Osteocyte (in vitro differentiated cells): ENCODE measurements around the gene ANTXRL. TPM values are rescaled to one million over a fixed set of nuclear protein-coding genes. Genes with fewer than 3 reads are reported as not detected.

Source experiments
- DNase-seq: peaks from one replicate; pipeline ENCODE4 v3.0.0; 2021; ENCODE audit warnings: mixed read lengths; ENCODE audit not compliant: unreplicated experiment; ENCODE audit errors: extremely low spot score
- H3K27ac Mint-ChIP-seq: one replicate; pipeline ENCODE4 v1.8.0; 2021; ENCODE audit warnings: mild to moderate bottlenecking, mixed read lengths; ENCODE audit not compliant: unreplicated experiment
- H3K27me3 Mint-ChIP-seq: one replicate; pipeline ENCODE4 v1.8.0; 2021; ENCODE audit warnings: mixed read lengths; ENCODE audit not compliant: unreplicated experiment
- H3K36me3 Mint-ChIP-seq: one replicate; pipeline ENCODE4 v1.8.0; 2021; ENCODE audit warnings: mixed read lengths; ENCODE audit not compliant: unreplicated experiment
- H3K4me1 Mint-ChIP-seq: one replicate; pipeline ENCODE4 v1.8.0; 2021; ENCODE audit warnings: mixed read lengths; ENCODE audit not compliant: unreplicated experiment
- H3K4me3 Mint-ChIP-seq: one replicate; pipeline ENCODE4 v1.8.0; 2021; ENCODE audit warnings: mild to moderate bottlenecking, moderate library complexity, mixed read lengths; ENCODE audit not compliant: unreplicated experiment
- H3K9me3 Mint-ChIP-seq: one replicate; pipeline ENCODE4 v1.8.0; 2021; ENCODE audit warnings: mixed read lengths; ENCODE audit not compliant: unreplicated experiment
- total RNA-seq: library from RNA; stranded (reverse); gene quantifications from 2 replicates; pipeline ENCODE4 v1.2.1, GENCODE V29; 2021
- TF ChIP-seq, protein P1 (sequence below): fragments of 200-600 bp; sonication (generic); IDR thresholded peaks from 2 replicates; pipeline ENCODE4 v1.5.0; 2021; ENCODE audit warnings: antibody characterized with exemption, mild to moderate bottlenecking, moderate library complexity

ANTXRL gene
- total RNA-seq, 1 donor from 2014 or later, result not detected

DNA sequence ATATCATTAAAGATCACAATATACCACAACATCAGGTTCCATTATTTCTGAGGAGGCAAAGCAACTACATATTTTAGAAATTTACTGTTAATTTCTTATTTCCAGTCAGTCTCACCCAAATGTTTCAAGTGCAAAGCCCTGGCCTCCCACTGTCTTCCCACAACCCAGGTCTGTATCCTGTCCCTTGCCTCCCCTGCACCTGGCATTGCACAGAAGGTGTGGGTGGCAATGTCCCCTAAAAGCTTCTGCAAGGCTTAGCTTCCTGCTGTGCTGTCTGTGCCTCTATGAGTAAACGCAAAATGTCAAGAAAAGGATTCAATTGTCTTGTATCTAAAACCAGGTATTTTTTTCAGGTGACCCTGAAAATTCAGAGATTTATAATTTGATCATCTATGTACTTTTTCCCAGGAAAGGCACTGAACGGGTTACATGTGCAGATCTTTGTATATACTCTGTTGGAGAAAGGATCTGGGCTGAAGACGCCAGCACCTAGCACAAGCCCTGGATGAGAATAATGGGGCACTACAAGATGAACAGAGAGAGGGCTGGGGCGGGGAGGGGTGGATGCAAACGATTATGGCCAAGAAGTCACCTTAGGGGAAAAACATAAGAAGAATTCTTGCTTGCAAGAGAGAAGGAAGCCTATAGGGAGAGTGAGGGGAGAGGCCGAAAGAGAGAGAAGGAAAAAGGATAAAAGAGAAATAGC, 3.1 kb upstream of the ANTXRL start:
- Mint-ChIP-seq H3K9me3 (no peaks in the 10 kb centered on the region), H3K36me3 (no peaks in the 10 kb centered on the region), H3K27me3 (peaks cover 35% of the 10 kb centered on the region), H3K27ac (peak overlapping the region; percentile 72), H3K4me3 (peak overlapping the region; percentile 84), H3K4me1 (peaks cover 15% of the 10 kb centered on the region)
- peak; percentile 30 for DNase-seq
- TF ChIP-seq, protein P1, sequence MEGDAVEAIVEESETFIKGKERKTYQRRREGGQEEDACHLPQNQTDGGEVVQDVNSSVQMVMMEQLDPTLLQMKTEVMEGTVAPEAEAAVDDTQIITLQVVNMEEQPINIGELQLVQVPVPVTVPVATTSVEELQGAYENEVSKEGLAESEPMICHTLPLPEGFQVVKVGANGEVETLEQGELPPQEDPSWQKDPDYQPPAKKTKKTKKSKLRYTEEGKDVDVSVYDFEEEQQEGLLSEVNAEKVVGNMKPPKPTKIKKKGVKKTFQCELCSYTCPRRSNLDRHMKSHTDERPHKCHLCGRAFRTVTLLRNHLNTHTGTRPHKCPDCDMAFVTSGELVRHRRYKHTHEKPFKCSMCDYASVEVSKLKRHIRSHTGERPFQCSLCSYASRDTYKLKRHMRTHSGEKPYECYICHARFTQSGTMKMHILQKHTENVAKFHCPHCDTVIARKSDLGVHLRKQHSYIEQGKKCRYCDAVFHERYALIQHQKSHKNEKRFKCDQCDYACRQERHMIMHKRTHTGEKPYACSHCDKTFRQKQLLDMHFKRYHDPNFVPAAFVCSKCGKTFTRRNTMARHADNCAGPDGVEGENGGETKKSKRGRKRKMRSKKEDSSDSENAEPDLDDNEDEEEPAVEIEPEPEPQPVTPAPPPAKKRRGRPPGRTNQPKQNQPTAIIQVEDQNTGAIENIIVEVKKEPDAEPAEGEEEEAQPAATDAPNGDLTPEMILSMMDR, result no peak

DNA sequence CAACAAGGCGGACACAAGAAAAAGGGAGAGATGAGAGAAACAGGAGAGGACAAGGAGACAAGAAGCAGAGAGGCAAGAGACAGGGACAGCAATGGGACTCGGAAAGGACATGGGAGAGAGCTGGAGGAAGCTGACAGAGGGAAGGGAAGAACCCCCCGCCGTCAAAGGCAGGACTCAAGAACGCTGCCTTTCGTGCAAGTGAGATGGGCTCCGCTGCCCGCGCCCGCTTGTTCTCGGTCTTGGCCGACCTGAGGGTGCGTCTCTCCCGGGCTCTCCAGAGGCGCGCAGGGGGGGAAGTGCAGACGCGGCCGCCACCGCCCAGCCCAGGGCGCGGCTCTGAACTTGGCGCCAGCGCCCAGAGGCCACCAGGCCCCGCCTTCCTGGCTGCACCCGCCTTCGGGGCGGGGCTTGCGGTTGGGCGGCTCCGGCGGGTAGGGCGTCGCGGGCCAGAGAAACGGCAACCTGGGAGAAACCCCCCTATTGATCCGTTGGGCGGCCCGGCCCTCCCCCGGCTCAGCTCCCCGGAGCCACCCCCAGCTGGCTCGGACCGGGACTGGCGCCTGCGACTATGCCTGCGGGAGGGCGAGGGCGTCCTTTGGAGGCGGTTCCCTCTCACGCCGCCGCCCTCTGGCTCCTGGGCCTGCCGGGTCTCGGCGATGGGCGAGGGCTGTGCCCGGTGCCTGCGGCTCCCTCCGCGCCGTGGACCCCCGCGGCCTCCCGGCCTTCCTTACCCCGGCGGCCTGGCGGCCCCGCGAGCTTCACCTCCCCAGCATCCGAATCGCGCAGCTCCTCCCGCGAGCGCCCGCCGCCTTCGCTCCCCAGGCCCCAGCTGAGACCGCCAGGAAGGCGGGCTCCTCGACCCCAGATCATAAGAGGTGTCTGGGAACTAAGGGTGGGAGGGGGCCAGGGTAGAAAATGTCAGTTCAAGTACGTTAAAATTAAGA, 2.2 kb upstream of the ANTXRL start:
- H3K36me3 Mint-ChIP-seq, result no peaks in the 10 kb centered on the region
- DNase-seq, result peak; percentile 90
- peaks cover 30% of the 10 kb centered on the region for H3K27me3 Mint-ChIP-seq
- H3K9me3 Mint-ChIP-seq, result no peaks in the 10 kb centered on the region
- peaks cover 15% of the 10 kb centered on the region for H3K4me1 Mint-ChIP-seq
- TF ChIP-seq, protein P1, result no peak
- peak overlapping the region; percentile 84 for H3K4me3 Mint-ChIP-seq
- peak overlapping the region; percentile 72 for H3K27ac Mint-ChIP-seq

DNA sequence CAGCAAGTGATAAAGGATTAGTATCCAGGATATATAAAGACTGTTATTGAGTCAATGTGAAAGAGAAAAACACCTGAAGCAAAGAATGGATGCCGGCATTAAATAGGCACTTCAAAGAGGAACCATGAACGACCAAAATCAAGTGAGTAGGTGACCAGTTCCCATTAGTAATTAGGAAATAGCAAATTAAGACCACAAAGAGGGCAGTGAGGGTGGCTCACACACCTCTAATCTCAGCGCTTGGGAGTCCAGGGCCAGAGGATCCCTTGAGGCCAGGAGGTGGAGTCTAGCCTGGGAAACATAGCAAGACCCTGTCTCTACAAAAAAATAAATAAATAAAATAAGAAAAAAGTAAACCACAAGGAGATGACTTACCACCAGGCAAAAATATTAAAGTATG, 1.5 kb upstream of the ANTXRL start:
- Mint-ChIP-seq H3K27ac (peak overlapping the region; percentile 27), H3K27me3 (peaks cover 23% of the 10 kb centered on the region), H3K9me3 (no peaks in the 10 kb centered on the region), H3K4me1 (peaks cover 15% of the 10 kb centered on the region), H3K4me3 (peak overlapping the region; percentile 71), H3K36me3 (no peaks in the 10 kb centered on the region)
- TF ChIP-seq, protein P1, result no peak
- DNase-seq, result no peak

DNA sequence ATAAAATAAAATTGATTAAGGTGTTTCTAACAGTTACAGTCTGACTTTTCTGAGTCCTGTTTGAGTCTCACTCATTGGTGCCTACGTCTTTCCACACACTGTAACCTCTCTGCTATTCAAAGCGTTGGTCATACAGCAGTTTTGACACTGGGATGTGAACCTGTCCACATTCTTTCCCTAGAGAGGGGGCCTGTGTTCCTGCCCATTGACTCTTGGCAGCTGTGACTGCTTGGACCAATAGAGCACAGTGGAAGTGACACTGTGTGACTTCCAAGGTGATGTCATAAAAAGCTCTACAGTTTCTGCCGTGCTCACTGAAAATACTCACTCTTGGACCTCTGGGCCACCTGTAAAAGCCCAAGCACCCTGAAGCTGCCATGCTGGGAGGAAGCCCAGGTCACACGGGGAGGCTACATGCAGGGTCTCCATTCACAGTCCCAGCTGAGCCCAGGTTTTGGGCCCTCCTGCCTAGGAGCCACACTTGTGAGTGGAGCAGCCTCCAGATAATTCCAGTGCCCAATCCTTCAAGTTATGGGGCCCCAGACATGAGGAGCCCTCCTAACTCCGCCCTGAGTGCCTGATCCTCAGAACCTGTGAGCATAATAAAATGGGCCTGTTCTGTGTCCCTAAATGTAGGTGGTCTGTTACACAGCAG, 704 bp upstream of the ANTXRL start:
- Mint-ChIP-seq H3K9me3 (no peaks in the 10 kb centered on the region), H3K27ac (no peak overlapping the region), H3K36me3 (no peaks in the 10 kb centered on the region), H3K4me1 (peaks cover 15% of the 10 kb centered on the region), H3K27me3 (peaks cover 17% of the 10 kb centered on the region), H3K4me3 (no peak overlapping the region)
- TF ChIP-seq, protein P1, result no peak
- no peak for DNase-seq
